Stimulated activated CD4-positive, alpha-beta T cell treated with anti-CD3 and anti-CD28 coated beads, Interleukin-15, amount 100 ng/mL, for 48 hours (primary cell): ENCODE results near the gene POU6F2.

ENCODE experiments used
- DNase-seq, 2 donors: peaks; one replicate each; pipeline ENCODE4 v3.0.0-alpha.2; 2020; ENCODE audit warnings: low read depth in 2 of 2

The POU6F2 gene

DNA sequence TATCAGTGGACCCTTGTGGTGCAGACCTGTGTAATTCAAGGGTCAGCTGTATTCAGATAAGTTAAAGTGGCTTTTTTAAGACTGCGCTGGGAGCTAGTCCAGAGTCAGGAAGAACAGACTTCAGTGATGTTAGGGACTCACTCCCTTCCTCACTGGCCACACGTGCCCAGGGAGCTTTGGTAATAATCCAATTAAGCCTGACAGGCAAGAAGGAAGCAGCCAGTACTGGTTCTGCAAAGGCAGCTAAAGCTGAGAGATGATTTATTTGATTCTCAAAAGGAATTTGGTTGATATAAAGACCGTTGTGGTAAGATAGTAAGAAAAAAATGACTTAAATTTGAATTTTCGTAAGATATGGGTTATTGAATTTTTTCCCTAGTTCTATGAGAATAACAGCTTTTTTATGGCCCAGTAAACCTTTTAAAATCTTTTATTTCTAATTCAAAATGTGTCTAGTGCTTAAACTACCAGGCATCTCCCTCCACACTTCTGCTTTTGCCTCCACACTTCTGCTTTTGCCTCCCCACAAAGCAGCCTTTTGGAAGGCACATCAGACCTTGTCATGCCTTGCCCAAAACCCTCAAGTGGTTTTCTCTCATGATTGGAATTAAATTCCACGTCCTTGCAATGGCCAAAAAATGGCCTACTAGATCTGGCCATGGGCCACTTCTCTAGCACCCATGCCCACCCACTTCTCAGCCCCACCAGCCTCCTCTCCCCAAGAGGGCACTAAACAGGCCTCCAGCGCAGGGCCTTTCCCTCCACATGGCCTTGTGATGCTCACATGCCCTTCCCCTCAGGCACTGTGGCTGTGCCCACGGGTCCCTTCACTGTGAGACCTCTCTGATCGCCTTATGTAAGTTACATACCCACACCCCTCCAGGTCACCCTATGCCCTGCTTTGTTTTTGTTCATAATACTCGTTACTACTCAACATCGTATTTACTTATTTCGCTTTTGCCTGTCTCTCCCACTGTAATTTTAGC is 92.5 kb downstream of the POU6F2 start:
- DNase-seq, result no peak

DNA sequence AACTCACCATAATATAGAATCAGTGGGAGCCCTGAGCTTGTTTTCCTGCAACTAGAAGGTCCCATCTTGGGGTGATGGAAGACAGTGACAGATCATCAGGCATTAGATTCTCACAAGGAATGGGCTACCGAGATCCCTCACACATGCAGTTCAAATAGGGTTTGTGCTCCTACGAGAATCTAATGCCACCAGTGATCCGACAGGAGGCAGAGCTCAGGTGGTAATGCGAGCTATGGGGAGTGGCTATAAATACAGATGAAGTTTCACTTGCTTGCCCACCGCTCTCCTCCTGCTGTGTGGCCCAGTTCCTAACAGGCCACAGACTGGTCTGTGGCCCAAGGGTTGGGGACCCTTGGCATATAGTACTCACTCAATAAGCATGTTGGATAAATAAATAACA is 93.4 kb downstream of the POU6F2 start:
- no peak for DNase-seq

DNA sequence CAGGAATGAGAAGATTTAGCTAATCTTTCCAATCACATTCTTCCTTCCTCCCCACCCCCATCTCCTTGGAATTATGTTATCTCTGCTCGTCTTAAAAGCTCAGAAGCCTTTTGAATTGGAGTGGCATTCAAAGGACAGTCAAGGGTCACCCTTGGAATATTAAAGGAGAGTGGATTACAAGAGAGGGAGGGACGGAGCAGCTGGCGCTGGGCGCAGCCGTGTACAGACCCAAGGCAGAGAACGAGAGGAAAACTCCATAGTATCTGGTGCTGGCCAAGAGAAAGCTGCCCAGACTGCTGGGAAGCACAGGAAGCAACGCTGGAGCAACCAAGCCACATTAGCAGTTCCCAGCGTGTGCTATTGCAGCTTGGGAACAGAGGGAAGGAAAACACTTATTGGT is 95.7 kb downstream of the POU6F2 start:
- DNase-seq, result no peak

DNA sequence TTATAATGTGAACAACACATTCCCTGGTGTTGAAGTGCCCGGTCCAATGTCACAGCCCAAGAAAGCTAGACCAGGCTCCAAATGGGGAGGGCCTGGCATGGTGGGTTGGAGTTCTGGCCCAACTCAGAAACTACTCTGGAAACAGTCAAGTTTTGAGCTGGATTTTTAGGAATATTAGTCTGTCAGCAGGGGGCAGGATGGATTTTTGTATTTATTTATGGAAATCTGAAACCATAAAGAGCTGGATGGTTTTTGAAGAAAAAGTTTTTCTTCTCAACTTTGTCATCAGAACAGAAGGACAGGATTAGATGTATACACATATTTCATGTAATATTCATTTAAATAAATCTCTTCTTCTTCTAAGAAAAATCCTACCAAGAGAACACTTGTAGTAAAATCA is 97.5 kb downstream of the POU6F2 start:
- DNase-seq, result no peak

DNA sequence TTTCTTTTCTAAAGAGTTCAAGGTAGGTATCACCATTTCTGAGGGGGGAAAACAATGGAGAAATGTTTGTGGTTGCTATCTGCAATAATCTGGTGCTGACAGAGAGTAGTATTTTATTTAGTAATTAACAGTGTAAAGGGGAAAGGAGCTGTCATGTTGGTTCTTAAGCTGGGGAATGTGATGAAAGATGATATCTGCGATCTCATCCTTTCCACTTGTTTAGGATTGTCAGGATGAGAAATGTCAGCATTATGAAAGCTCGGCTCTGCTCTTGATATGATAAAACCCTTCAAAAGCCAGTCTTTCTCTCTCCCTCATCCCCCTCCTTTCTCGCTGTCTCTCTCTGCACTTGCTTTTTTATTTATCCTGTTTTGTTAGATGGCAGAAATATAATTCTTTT is 106.1 kb downstream of the POU6F2 start:
- no peak for DNase-seq

DNA sequence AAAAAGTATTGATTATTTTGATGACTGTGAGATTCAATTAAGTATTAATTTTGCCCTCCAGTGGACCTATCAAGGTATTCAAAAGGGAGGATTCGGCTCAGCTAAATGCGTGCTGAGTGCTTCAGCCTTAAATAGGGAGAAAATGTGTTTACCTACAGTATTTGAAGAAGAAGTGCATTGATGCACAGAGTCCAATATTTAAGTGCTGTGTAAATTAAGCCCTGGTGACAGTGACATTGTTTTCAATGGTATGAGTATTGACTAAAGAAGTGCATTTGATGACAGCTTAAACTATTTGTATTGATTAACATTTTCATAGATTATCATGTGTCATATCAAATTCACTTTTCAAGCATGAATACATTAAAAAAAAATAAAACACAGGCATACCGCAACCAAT is 106.6 kb downstream of the POU6F2 start:
- DNase-seq, result no peak

DNA sequence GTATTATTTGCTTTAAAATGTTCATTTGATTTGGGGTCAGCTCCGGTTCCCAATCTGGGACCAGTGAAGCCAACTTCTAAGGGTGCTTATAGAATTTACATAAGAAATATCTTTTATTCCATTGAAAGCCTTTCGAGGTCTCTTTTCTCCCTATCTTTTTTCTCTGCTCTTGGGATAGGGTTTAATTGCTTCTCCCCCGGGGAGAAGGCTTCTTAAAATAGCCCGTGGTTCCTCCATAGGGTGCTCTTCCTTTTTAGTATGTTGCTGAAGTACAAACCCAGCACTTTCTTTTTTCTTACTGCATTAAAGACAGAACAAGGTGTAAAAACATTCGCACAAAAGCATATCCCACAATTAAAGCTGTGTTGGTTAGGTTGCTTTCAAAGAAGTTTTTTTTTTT is 107.5 kb downstream of the POU6F2 start:
- no peak for DNase-seq

DNA sequence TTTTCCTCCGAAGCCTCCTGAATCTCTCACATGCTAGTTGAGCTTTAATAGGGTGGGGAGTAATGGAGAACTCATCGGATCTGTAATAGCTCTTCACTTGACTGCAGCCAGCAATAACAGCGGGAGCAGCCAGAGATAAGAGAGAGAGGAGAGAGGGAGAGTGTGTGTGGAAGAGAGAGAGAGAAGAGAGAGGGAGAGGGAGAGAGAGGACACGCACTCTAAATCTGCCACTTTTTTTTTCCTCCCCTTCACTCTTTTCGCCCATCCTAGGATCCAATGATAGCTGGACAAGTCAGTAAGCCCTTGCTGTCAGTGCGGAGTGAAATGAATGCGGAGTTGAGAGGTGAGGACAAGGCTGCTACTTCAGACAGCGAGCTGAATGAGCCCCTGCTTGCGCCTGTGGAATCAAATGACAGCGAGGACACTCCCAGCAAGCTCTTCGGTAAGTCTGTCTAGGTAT is 107.9 kb downstream of the POU6F2 start:
- DNase-seq, result no peak

DNA sequence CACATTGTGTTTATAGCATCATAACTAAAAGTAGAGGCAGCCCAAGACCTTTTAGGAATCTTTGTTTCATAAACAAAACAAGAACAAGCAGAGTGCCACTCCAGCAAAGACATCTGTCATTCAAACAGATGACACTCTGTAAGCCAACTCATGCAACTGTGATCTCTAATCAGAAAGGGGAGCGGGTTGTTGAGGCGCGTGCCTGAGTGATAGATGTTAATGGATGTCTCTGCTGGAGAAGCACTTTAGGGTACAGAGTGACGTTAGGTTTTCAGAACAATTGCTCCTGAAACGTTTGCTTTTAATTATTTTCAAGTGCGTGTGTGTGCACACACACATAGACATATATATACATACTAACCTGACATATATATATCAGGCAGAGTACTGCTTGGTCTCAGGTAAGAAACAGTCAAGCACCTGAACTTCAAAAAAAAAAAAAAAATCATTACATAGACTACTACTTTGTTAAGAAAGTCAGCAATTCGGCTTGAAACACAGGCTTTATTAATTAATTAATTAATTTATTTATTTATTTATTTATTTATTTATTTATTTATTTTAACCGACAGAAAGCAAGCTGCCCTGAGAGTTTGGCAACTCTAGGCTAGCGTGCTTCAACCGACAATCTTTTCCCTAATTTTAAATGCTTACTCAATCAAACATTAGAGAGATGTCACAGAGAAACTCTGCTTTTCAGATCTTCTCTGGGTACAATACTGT is 109.1 kb downstream of the POU6F2 start:
- no peak for DNase-seq

DNA sequence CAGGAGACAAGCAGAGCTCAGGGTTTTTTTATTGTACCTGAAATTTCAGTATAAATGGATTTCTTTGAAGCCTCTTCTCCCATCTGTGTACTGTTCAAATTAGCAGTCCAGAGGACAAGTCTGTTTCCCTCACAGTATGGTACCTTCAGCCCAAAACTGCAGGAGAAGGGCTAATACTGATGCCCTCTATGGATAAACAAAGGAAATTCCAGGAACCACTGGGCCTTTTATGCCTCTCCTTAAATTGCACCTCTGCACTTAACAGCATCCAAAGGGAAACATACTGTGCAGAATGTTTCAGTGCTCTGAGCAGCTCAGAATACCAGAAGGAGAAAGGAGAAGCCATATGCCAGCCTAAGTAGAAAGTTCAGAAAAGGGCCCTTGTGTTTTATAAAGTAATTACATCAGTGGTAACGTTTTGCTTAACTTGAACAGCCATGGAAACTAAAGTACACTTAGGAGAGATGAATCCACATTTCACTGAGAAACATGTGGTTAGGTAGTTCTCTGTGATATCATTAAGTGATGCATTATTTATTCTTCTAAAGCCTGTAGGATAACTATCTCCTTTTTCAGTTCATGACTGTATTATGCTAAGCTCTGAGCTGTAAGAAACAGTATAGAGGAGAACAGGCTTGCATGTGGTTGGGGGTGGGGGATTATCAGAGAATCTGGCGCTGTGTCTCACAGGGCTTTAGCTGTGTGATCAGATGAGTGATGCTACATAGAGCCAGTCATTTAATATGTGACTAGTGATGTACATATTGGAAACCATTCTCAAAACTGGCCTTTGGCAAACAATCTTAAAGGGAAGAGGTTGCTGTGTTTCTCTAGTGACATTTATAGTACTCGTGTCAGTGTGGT is 111.3 kb downstream of the POU6F2 start:
- no peak for DNase-seq

DNA sequence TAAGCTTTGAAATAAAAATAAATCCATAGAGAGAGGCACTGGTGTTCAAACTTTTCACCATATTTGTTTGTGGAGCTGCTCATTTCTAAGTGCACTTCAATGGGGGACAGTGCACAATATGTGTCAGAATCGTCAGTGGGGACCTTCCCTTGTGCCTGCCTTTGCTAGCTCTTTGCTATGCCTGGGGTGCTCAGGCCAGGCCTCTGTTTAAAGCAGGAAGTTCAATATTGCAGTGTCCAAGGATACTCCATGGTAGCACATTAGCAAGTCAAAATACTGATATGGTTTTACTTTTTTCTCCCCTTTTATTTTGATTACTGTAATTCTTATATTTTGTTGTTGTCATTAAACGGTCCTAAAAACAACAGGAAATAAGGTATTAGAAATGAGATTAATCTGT is 113.4 kb downstream of the POU6F2 start:
- no peak for DNase-seq

DNA sequence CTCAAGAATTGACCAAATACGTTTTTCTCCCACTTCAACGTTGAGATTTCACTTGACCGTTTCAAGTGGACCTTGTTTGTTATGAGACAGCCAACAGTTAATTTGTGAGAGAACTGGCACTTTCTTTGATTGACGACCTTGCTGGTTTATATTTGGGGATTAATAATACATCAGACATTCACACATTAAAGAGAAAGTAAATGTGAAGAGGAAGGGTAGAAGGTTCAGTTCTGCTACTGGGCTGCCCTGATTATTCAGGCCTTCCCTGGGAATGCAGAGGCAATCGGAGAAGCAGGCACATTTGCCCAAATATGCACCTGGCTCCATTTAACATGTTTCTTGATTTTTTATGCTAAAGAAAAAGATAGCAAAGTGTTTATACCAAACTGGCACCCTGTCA is 114.1 kb downstream of the POU6F2 start:
- no peak for DNase-seq

DNA sequence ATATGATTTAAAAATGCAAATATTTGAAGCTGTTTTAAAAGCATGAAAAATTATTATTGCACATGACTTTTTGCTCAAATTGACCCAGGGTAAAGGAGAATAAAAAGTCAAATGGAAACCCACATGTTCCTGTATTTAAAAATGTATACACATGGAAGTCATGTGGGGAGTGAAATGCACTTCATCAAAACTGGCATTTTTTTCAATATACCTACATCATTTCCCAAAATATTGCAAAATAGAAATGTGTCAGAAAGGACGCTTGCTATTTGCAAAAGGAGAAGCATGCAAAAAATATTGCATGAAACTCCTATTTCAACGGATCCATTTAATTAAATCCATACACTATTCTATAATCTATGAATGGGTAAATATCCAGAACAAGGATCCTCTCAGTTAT is 117.0 kb downstream of the POU6F2 start:
- no peak for DNase-seq

DNA sequence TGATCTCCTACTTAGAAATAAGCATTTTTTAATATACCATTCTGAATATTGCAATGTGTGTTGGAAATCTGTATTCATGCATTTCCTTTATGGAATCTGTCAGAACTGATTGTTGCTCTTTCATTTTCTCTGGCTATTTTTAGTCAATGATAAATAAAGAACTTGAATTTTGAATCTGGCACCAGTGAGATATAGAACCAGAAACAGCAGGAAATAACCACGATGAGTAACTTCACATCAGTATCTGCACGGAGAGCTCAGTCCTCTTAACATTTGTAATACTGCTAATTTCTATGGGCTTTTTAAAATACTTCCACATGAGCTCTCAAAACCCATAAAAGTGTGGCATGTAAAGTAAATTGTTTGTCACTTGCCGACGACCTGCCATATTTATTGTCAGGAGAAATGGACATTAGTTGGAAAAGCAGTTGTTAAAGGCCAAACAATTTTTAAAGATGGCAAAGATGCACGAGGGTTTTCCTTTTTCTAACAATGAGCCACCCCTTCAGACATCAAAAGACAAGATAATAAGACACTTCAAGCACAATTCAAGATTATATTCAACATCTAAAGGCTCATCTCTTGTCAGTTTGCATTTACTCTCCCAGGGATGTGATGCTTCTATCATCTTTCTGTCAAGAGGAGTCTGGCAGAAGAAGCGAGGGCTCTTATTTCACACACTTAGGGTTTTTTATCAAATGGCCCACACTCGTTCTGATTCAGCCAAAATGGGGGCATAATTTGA is 118.3 kb downstream of the POU6F2 start:
- DNase-seq, result no peak

DNA sequence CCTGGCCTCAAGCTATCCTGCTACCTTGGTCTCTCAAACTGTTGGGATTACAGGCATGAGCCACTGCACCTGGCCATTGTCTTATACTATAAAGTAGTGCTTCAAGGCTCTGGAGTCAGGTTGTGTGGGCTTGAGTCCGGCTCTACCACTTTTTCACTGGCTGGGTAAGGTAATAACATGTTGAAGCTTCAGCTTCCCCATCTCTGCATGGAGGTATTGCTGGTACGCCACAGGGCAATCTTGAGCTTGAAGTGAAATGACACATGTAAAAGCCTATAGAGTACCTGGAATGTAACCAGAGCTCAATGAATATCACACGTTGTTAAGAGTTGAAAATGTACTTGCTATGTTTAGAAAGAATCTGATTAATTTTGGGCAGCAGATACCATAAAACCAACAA is 120.8 kb downstream of the POU6F2 start:
- DNase-seq, result no peak

DNA sequence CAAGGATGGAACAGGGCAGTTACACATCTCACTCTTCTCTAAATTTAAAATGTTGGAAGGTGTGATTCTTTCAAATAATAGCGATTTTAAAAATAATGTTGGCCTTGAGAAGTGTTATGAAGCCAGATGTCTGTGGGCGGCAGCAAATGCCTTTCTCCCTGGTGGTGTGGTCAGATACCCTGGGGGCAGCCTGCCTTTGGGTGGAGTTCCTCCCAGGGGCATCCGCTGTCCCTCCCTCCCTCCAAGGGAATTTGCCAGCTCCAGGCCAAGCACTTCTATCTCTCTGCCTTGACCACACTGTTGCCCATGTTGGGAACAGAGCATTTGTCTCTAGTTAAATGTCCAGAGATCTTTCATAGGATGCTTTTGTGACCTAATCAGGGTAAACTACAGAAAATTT is 121.4 kb downstream of the POU6F2 start:
- no peak for DNase-seq

DNA sequence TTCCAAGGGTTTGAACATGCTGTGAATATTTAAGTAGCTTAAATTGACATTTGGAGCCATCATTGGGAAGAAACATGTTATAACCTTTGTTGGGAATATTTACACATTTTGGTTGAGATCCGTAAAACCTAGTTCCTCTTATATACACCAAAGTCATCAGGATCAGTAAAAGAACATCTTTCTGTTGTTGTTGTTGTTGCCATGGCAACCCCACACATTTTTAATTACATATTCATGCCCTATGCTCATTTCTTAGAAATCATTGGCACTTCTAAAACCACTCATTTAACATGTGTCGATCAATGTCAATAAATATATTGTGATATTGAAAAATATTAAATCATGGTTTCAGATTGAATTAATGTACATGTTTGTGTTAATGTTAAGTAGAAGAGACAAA is 122.6 kb downstream of the POU6F2 start:
- no peak for DNase-seq

DNA sequence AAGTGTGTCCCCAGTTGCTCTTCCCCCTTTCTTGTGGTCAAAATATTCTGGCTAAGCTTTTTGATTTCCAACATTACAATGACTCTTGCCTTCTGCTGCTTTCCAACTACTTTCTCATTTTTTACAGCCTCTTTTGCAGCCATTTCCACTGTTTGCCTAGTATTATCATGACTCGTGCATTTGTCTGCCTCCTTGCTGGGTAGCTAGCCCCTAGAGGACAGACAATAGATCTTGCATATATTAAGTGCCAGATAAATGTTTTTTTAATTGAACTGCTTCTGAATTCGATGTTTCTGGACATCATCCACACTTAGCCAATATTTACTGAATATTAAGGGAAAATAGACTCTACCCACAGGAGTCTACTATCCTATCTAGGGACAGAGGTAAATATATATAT is 124.5 kb downstream of the POU6F2 start:
- DNase-seq, result no peak

DNA sequence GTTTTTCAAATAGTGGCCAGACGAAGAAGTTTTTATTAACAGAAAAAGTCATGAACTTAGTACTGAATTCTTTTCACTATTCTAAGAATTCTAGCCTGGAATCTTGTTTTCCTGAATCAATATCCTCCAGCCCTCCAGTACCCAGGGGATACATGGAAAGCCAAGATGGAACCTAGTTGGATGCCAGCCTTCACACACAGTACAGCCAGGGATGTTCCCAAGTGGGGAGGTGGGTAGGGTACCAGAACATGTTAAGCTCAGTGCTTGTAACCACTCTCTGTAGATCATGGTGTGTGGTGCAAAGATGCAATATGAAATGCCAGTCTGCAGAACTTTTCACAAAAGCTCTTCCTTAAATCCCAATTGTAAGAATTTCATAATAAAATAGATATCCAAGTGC is 128.0 kb downstream of the POU6F2 start:
- no peak for DNase-seq

DNA sequence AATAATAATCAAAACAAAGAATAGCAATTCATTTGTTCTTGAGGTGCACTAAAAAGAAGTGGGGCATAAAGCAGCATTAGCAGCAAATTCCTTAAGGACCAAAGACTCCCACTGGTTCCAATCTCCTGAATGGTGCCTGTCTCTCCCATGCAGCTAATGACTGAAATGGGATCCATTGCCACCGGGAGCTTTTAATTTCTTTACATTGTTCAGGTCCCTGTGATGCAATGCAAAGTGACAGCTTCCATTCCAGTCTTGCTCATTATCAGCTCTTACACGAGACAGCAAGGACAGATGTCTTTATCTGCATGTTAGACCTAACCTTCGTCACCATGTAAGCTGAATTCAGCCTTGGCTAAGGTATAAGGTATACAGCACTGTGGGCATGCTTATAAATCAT is 148.1 kb downstream of the POU6F2 start:
- DNase-seq, result no peak

DNA sequence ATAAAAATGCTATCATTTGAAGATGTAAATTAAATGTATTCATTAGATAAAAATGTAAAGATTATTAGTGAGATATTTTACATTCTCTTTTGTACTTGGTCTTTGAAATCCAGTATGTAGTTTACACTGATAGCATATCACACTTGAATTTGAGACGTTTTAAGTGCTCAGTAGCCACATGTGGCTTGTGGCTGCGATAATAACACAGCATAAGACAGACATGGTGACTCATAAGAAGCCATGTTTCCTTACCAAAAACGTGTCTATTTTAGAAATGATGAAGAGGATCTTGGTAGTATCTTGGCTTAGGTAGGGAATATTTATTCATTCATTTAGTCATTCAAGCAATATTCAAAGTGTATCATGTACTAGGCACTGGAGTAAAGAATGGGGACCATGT is 149.3 kb downstream of the POU6F2 start:
- no peak for DNase-seq
